IPS-15b (cell line): ENCODE results near the gene SYCN.

ENCODE experiments used
- H3K27me3 ChIP-seq: one replicate; pipeline ENCODE4 v1.6.1; 2013; ENCODE audit warnings: low read length; ENCODE audit not compliant: control insufficient read depth, insufficient read depth
- H3K36me3 ChIP-seq: one replicate; pipeline ENCODE4 v1.6.1; 2013; ENCODE audit warnings: low read length; ENCODE audit not compliant: control insufficient read depth, insufficient read depth
- H3K4me1 ChIP-seq: one replicate; pipeline ENCODE4 v1.6.1; 2013; ENCODE audit warnings: mild to moderate bottlenecking, low read length; ENCODE audit not compliant: control insufficient read depth, insufficient read depth
- H3K4me3 ChIP-seq: one replicate; pipeline ENCODE4 v1.5.1; 2013; ENCODE audit warnings: low read depth, low read length
- H3K9ac ChIP-seq: one replicate; pipeline ENCODE4 v1.6.1; 2013; ENCODE audit warnings: low read depth, mild to moderate bottlenecking, low read length
- H3K9me3 ChIP-seq: one replicate; pipeline ENCODE4 v1.6.1; 2013; ENCODE audit warnings: mild to moderate bottlenecking, low read length; ENCODE audit not compliant: control insufficient read depth, insufficient read depth

Gene SYCN

DNA sequence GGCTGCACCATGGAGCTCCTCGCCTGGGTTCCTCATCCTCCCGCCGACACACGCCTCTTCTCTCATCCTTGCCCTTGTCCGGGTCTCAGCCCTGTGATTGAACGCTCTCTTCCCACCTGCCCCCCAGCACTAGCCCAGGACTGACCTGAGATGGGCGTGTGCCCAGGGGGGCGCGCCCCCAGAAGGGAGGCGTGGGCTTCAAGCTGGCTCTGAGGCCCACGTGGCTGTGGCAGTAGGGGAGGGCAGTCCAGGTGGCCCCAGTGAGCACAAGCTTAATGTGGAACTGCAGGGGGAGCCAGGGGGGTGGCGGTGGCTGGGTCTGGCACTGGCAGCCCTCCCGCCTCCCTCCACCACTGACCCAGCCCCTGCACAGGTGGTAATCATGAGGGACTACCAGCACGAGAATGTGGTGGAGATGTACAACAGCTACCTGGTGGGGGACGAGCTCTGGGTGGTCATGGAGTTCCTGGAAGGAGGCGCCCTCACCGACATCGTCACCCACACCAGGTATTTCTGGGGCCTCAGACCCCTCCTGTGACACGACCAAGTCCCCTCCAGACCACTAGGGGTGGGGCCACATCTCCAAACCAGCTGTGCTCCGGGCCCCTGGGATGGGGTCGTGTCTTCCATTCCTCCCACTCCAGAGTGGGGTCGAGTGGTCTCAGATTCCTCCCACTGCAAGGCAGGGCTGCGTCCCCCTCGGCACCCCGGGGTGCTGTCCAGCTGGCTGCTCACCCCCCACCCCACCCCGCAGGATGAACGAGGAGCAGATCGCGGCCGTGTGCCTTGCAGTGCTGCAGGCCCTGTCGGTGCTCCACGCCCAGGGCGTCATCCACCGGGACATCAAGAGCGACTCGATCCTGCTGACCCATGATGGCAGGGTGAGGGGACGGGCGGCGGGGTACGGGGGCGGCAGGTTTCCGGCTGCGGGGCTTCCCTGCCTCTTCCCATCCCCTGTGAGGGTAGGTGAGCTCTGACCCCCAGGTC, 29.2 kb downstream of the SYCN start:
- no peaks in the 10 kb centered on the region for H3K4me1 ChIP-seq
- no peaks in the 10 kb centered on the region for H3K27me3 ChIP-seq
- H3K9me3 ChIP-seq, result no peaks in the 10 kb centered on the region
- H3K9ac ChIP-seq, result no peak overlapping the region
- H3K4me3 ChIP-seq, result no peak overlapping the region
- H3K36me3 ChIP-seq, result peaks cover 63% of the 10 kb centered on the region

GRCh38 chr19:39174142-39174541, 29.9 kb downstream of the SYCN start:
- Histone ChIP-seq H3K4me1 (no peaks in the 10 kb centered on the region), H3K9ac (no peak overlapping the region), H3K27me3 (no peaks in the 10 kb centered on the region), H3K9me3 (no peaks in the 10 kb centered on the region), H3K4me3 (no peak overlapping the region), H3K36me3 (peaks cover 61% of the 10 kb centered on the region)

GRCh38 chr19:39173502-39173991, 30.5 kb downstream of the SYCN start:
- H3K36me3 ChIP-seq, result peaks cover 57% of the 10 kb centered on the region

DNA sequence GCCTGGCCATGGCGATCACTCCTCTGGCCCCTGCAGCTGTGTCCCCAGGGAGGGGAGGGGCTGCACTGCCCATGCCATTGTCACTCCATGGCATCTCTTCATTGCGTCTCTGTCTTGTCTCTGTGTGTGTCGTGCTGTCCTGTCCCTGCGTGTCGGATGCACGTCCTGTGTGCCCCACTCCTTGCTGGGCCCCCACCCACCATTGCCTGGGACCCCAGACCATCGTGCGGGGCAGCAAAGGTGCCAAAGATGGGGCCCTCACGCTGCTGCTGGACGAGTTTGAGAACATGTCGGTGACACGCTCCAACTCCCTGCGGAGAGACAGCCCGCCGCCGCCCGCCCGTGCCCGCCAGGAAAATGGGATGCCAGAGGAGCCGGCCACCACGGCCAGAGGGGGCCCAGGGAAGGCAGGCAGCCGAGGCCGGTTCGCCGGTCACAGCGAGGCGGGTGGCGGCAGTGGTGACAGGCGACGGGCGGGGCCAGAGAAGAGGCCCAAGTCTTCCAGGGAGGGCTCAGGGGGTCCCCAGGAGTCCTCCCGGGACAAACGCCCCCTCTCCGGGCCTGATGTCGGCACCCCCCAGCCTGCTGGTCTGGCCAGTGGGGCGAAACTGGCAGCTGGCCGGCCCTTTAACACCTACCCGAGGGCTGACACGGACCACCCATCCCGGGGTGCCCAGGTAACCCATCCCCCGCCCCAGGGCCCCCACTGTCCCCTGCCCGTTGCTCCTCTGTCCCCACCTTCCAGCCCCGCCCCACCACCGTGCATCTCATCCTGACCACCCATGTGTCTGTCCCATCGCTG, 31.2 kb downstream of the SYCN start:
- H3K4me3 ChIP-seq, result no peak overlapping the region
- no peak overlapping the region for H3K9ac ChIP-seq
- no peaks in the 10 kb centered on the region for H3K4me1 ChIP-seq
- no peaks in the 10 kb centered on the region for H3K27me3 ChIP-seq
- H3K36me3 ChIP-seq, result peaks cover 51% of the 10 kb centered on the region
- no peaks in the 10 kb centered on the region for H3K9me3 ChIP-seq

More at GRCh38 chr19:39173502-39173991, 30.5 kb downstream of the SYCN start:
- no peaks in the 10 kb centered on the region for H3K27me3 ChIP-seq
- no peak overlapping the region for H3K9ac ChIP-seq
- H3K4me3 ChIP-seq, result no peak overlapping the region
- no peaks in the 10 kb centered on the region for H3K4me1 ChIP-seq
- H3K9me3 ChIP-seq, result no peaks in the 10 kb centered on the region

- Histone ChIP-seq H3K9ac (no peak overlapping the region), H3K36me3 (peaks cover 44% of the 10 kb centered on the region), H3K4me3 (no peak overlapping the region), H3K9me3 (no peaks in the 10 kb centered on the region), H3K27me3 (no peaks in the 10 kb centered on the region), H3K4me1 (no peaks in the 10 kb centered on the region)
These were observed 32.3 kb downstream of the SYCN start for GRCh38 chr19:39171479-39172465.

GRCh38 chr19:39170386-39171231, 33.5 kb downstream of the SYCN start:
- no peak overlapping the region for H3K9ac ChIP-seq
- H3K4me3 ChIP-seq, result no peak overlapping the region
- no peaks in the 10 kb centered on the region for H3K9me3 ChIP-seq
- H3K4me1 ChIP-seq, result no peaks in the 10 kb centered on the region
- H3K36me3 ChIP-seq, result peaks cover 36% of the 10 kb centered on the region
- H3K27me3 ChIP-seq, result no peaks in the 10 kb centered on the region

DNA sequence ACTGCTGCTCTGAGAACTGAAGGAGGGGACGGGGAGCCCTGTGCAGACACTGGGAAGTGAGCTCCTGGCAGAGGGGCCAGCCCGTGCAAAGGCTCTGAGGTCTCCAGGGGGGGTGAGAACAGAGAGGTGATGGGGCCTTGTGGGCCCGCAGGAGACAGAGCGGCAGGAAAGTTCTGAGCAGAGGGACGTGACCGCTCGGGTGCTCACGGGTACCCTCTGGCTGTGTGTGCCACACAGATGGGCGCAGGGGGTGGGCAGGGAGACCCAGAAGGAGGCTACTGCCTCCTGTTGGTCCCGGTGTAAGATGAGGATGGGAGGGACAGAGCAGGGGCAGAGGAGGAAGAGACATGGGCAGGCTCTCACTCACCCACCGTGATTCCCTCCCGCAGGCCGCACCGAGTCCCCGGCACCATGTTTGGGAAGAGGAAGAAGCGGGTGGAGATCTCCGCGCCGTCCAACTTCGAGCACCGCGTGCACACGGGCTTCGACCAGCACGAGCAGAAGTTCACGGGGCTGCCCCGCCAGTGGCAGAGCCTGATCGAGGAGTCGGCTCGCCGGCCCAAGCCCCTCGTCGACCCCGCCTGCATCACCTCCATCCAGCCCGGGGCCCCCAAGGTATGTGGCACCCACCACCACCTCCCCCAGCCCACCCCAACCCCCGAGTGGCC, 34.8 kb downstream of the SYCN start:
- H3K9me3 ChIP-seq, result no peaks in the 10 kb centered on the region
- H3K9ac ChIP-seq, result no peak overlapping the region
- H3K4me3 ChIP-seq, result no peak overlapping the region
- H3K27me3 ChIP-seq, result no peaks in the 10 kb centered on the region
- H3K4me1 ChIP-seq, result no peaks in the 10 kb centered on the region
- peaks cover 25% of the 10 kb centered on the region for H3K36me3 ChIP-seq

DNA sequence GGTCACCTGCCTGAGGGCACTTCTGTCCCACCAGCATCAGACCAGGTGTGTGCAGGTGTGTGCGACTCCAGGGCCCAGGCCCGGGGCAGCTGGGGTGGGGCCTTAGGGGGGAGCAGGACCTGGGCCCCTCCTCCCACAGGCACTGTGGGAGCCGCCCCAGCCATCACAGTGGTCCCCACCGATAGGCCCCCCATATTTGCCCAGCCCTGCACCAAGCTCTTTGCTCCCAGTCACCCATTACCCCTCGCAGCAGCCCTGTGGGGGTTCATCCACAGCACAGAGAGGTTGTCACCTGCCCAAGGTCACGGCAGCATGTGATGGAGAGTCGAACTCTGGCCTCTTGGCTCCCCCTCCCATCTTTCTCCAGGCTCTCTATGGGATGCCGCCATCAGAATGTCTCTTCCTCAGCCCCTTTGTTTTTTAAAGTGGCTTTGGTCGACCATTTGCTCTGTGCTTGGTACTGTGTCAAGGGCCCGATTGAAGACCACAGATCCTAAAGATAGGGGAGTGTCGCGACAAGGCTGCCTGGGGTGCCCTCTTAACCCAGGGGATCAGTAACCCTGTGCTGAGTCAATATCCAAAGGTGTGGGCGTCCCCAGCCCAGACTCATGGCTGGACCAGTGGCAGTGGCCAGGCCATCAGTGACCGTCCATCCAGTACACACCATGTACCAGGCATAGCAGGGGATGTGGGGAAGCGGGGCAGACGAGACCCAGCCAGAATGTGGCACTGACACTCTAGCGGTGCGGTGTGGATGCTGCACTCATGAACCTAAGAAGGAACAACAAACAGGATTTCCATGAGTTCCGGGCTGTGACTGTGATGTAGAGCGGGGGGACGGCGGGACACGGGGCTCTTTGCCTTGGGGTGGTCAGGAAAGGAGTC, 35.6 kb downstream of the SYCN start:
- H3K4me3 ChIP-seq, result no peak overlapping the region
- no peaks in the 10 kb centered on the region for H3K9me3 ChIP-seq
- H3K4me1 ChIP-seq, result no peaks in the 10 kb centered on the region
- peaks cover 21% of the 10 kb centered on the region for H3K36me3 ChIP-seq
- H3K9ac ChIP-seq, result no peak overlapping the region
- no peaks in the 10 kb centered on the region for H3K27me3 ChIP-seq

DNA sequence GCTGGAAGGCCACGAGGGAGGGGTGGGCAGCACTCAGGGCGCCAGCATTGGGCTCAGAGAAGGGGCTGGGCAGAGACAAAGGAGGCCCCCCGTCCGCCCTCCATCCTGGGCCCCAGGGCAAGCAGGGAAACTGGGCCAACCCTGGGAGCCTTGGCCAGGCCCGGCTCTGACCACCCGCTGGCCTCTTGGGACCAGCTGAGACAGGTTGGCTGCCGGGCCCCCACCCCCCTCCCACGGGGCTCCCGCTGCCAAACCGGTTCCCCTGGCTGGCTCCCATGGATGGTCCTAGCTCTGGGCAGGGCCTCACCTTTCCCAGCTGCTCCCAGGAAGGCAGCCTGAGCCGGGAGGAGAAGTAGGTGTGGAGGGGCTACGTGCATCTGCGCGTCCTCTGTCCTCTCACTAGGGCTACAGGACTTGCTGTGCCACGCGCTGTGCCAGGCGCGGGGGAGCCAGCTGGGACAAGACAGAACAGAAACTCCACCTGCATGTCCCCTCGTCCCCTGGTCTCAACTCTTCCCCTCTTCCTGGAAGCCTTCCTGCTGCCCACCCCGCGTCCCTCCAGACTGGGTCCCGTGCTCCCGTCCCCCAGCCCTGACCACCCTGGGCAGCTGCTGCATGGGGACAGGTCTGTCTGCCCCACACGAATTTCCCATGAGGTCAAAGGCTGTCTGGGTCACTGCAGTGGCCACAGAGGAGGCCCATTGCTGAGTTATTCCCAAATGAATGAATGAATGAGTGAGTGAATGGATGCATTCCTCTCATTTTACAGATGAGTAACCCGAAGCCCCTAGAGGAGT, 36.4 kb downstream of the SYCN start:
- no peak overlapping the region for H3K4me3 ChIP-seq
- H3K27me3 ChIP-seq, result no peaks in the 10 kb centered on the region
- H3K9ac ChIP-seq, result peak overlapping the region; percentile 24
- H3K9me3 ChIP-seq, result no peaks in the 10 kb centered on the region
- H3K4me1 ChIP-seq, result peaks cover 2% of the 10 kb centered on the region
- peaks cover 16% of the 10 kb centered on the region for H3K36me3 ChIP-seq
